HepG2 (cell line): ENCODE data around the gene GLRX2. TPM values are rescaled to one million over a fixed set of nuclear protein-coding genes. Genes with fewer than 3 reads are reported as not detected.

Experiments
- BCL6 ChIP-seq: IDR thresholded peaks from 2 replicates; pipeline ENCODE4 v1.6.1; 2016; ENCODE audit warnings: missing genetic modification reagents, missing compliant biosample characterization
- FOXP1 ChIP-seq, 2 experiments: fragments of 450-650 bp in 1 of 2; IDR thresholded peaks; 2 replicates each; pipeline ENCODE4 v1.6.1; 2017 to 2018; ENCODE audit warnings: antibody characterized with exemption in 1 of 2
- FOXP4 ChIP-seq: sonication (generic); formaldehyde crosslinking; IDR thresholded peaks from 2 replicates; pipeline ENCODE4 v1.4.0; 2020; ENCODE audit warnings: missing genetic modification reagents
- GFI1 ChIP-seq: sonication (generic); formaldehyde crosslinking; IDR thresholded peaks from 2 replicates; pipeline ENCODE4 v1.5.0; 2020; ENCODE audit warnings: missing genetic modification reagents, mild to moderate bottlenecking, borderline replicate concordance
- HMG20A ChIP-seq: IDR thresholded peaks from 2 replicates; pipeline ENCODE4 v1.6.1; 2016; ENCODE audit warnings: borderline replicate concordance
- IRX3 ChIP-seq: sonication (generic); formaldehyde crosslinking; IDR thresholded peaks from 2 replicates; pipeline ENCODE4 v1.8.1; 2023; ENCODE audit warnings: mild to moderate bottlenecking, low read depth, missing genetic modification reagents, borderline replicate concordance
- KDM5A ChIP-seq: fragments of 200-600 bp; sonication (generic); IDR thresholded peaks from 2 replicates; pipeline ENCODE4 v1.7.0; 2018; ENCODE audit warnings: antibody characterized with exemption, mild to moderate bottlenecking, low read length, borderline replicate concordance
- MED1 ChIP-seq: sonication (generic); formaldehyde crosslinking; IDR thresholded peaks from 2 replicates; pipeline ENCODE4 v1.4.0; 2020; ENCODE audit warnings: missing genetic modification reagents
- MXD3 ChIP-seq: IDR thresholded peaks from 2 replicates; pipeline ENCODE4 v1.6.1; 2016; ENCODE audit warnings: mild to moderate bottlenecking, missing biosample characterization, missing genetic modification reagents
- NR2F2 ChIP-seq: IDR thresholded peaks from 2 replicates; pipeline ENCODE4 v1.6.1; 2012; ENCODE audit warnings: low read depth, inconsistent platforms, borderline replicate concordance
- PPARG ChIP-seq: conservative IDR thresholded peaks from 2 replicates; pipeline ENCODE4 v1.6.1; 2016; ENCODE audit warnings: missing biosample characterization, missing genetic modification reagents
- RXRB ChIP-seq: IDR thresholded peaks from 2 replicates; pipeline ENCODE4 v1.6.1; 2016; ENCODE audit warnings: borderline replicate concordance, missing genetic modification reagents, missing compliant biosample characterization
- SOX13 ChIP-seq, 3 experiments: fragments of 450-650 bp in 1 of 3; sonication (generic) in 1 of 3; formaldehyde crosslinking in 1 of 3; IDR thresholded peaks in 2 of 3; conservative IDR thresholded peaks in 1 of 3; 2 replicates each; pipeline versions ENCODE4 v1.5.0 to v1.6.1; 2016 to 2020; ENCODE audit warnings: antibody characterized with exemption in 1 of 3, mild to moderate bottlenecking in 1 of 3, missing compliant biosample characterization in 1 of 3, missing genetic modification reagents in 1 of 3, moderate library complexity in 1 of 3
- SYNCRIP ChIP-seq: fragments of 200-400 bp; formaldehyde crosslinking; IDR thresholded peaks from 2 replicates; pipeline ENCODE4 v1.6.1; 2018; ENCODE audit warnings: mild to moderate bottlenecking, low read depth, low read length; ENCODE audit not compliant: insufficient read depth
- THAP11 ChIP-seq: IDR thresholded peaks from 2 replicates; pipeline ENCODE4 v1.6.1; 2016; ENCODE audit warnings: missing biosample characterization, missing genetic modification reagents
- UBTF ChIP-seq: sonication (generic); formaldehyde crosslinking; IDR thresholded peaks from 2 replicates; pipeline ENCODE4 v1.4.0; 2020; ENCODE audit warnings: mild to moderate bottlenecking, missing genetic modification reagents
- ZBTB33 ChIP-seq: sonication (generic); formaldehyde crosslinking; IDR thresholded peaks from 2 replicates; pipeline ENCODE4 v1.4.0; 2020; ENCODE audit warnings: missing genetic modification reagents
- ZNF274 ChIP-seq: sonication (generic); formaldehyde crosslinking; IDR thresholded peaks from 2 replicates; pipeline ENCODE4 v1.5.1; 2020; ENCODE audit warnings: mild to moderate bottlenecking, missing genetic modification reagents
- ZNF335 ChIP-seq: sonication (generic); formaldehyde crosslinking; IDR thresholded peaks from 2 replicates; pipeline ENCODE4 v1.4.0; 2020; ENCODE audit warnings: missing genetic modification reagents
- polyA plus RNA-seq, 8 experiments: library from polyadenylated mRNA; depleted of rRNA in 3 of 8; stranded (reverse) in 7 of 8; unstranded in 1 of 8; fragments of >200 nt; fragmentation: Illumina TruSeq in 4 of 8; extraction: Trizol in 4 of 8; gene quantifications; 2 replicates each; pipeline versions ENCODE4 v1.2.1 to v1.2.3, GENCODE V29; 2011 to 2016; ENCODE audit warnings: low read depth in 4 of 8, missing spikeins in 1 of 8, mixed read lengths in 1 of 8; ENCODE audit not compliant: insufficient read depth in 1 of 8
- total RNA-seq, 5 experiments: library from RNA; depleted of rRNA; stranded (reverse); fragments of >200 nt; fragmentation: Illumina TruSeq; extraction: Trizol; gene quantifications; 2 replicates each; pipeline ENCODE4 v1.2.3, GENCODE V29; 2016; ENCODE audit warnings: low read depth in 1 of 5

Gene GLRX2
- total and polyA plus RNA-seq, 2 of the 13 experiments (the other 11 are each of a cell fraction or from before 2014, with no cell fraction given) = 11.9 to 39.0 TPM

- TF ChIP-seq ZBTB33 = no peak
- no peak for TF ChIP-seq KDM5A
- peak; percentile 65 for TF ChIP-seq NR2F2
- TF ChIP-seq PPARG (CRISPR knock-in tag) = 0 out of 2 replicates have a peak, but pooled peaks have one; percentile 37
- no peak for TF ChIP-seq SOX13 (IDR thresholded peaks at IDR 0.05)
- peak in 1 of 2 experiments; percentile 79; a peak in 2 of 4 replicates for TF ChIP-seq SOX13 (CRISPR knock-in tag; conservative IDR thresholded peaks at IDR 0.05 in 1 of 2, IDR thresholded peaks at IDR 0.05 in 1 of 2)
- TF ChIP-seq THAP11 = 0 out of 2 replicates have a peak, but pooled peaks have one; percentile 14
- TF ChIP-seq FOXP1 (IDR thresholded peaks at IDR 0.05) = no peak
- TF ChIP-seq FOXP1 (CRISPR knock-in tag; IDR thresholded peaks at IDR 0.05) = peak; percentile 80; the same call in 1 of the 2 replicates
- peak; percentile 72 for TF ChIP-seq FOXP4 (CRISPR knock-in tag)
- TF ChIP-seq RXRB = peak; percentile 91
- peak; percentile 96 for TF ChIP-seq BCL6 (CRISPR knock-in tag)
- TF ChIP-seq ZNF335 = 0 out of 2 replicates have a peak, but pooled peaks have one; percentile 52
- TF ChIP-seq GFI1 (CRISPR knock-in tag) = peak; percentile 97
- no peak for TF ChIP-seq ZNF274 (CRISPR knock-in tag)
- TF ChIP-seq SYNCRIP = no peak
- no peak for TF ChIP-seq UBTF (CRISPR knock-in tag)
- no peak for TF ChIP-seq MXD3 (CRISPR knock-in tag)
- TF ChIP-seq IRX3 = no peak
- TF ChIP-seq HMG20A (CRISPR knock-in tag) = peak; percentile 94; the same call in 1 of the 2 replicates
- 0 out of 2 replicates have a peak, but pooled peaks have one; percentile 50 for TF ChIP-seq MED1 (CRISPR knock-in tag)
These were observed 9.4 kb upstream of the GLRX2 start (continued) for GRCh38 chr1:193114485-193115095.
